HepG2 (cell line): ENCODE data around the gene HID1. TPM values are rescaled to one million over a fixed set of nuclear protein-coding genes. Genes with fewer than 3 reads are reported as not detected.

Experiments used
- ATAC-seq: fragments of 200-7000 bp; cut with Tn5 transposase; 3 replicates; pipeline ENCODE4 v1.9.1; 2020; ENCODE audit warnings: mild to moderate bottlenecking, moderate library complexity
- BruUV-seq: library from RNA; stranded (reverse); fragments of 400-500 nt; replicated peaks from 2 replicates; lab custom pipeline; 2021; lab: Mats Ljungman, UMichigan
- CTCF ChIA-PET: fragments of 300-600 bp; formaldehyde crosslinking; extraction: SDS; loops from one replicate; lab custom pipeline; 2021; ENCODE audit warnings: low total read pairs, inconsistent platforms, low intra/inter-chr PET ratio; lab: Yijun Ruan, JAX
- POLR2A ChIA-PET: fragments of 350-600 bp; sonication (Branson Sonifier 250); formaldehyde crosslinking; loops from one replicate; lab custom pipeline; 2020; ENCODE audit warnings: antibody characterized with exemption, inconsistent platforms; lab: Yijun Ruan, JAX
- DNase-seq: peaks from one replicate; pipeline ENCODE4 v3.0.0-alpha.2; 2015; ENCODE audit warnings: low spot score
- FAIRE-seq: peaks from 3 replicates; lab custom pipeline; 2011; peaks lifted over from hg19 to GRCh38; lab: Jason Lieb, UNC
- H2AFZ ChIP-seq: one replicate; pipeline ENCODE4 v1.6.1; 2011; ENCODE audit warnings: low read length, inconsistent platforms
- H3K27ac ChIP-seq: fragments of 300-600 bp; 3 replicates; pipeline ENCODE4 v1.8.0; 2011; ENCODE audit warnings: mixed run types, mild to moderate bottlenecking, mixed read lengths, low read length, inconsistent platforms; ENCODE audit not compliant: insufficient read depth; ENCODE audit errors: extremely low read length
- H3K27me3 ChIP-seq, 2 experiments: fragments of 200-600 bp in 1 of 2; 2 replicates in 1 of 2; 3 replicates in 1 of 2; pipeline versions ENCODE4 v1.6.0 to v1.8.0; 2011; ENCODE audit warnings: low read length in 2 of 2, mild to moderate bottlenecking in 2 of 2, moderate library complexity in 2 of 2, inconsistent platforms in 1 of 2; ENCODE audit not compliant: insufficient read depth in 2 of 2, control insufficient read depth in 1 of 2
- H3K36me3 ChIP-seq, 2 experiments: fragments of 200-600 bp in 1 of 2; replicated peaks in 1 of 2; 2 replicates in 1 of 2; 3 replicates in 1 of 2; pipeline versions ENCODE4 v1.5.1 to v1.8.0; 2011; ENCODE audit warnings: low read length in 2 of 2, inconsistent platforms in 1 of 2; ENCODE audit not compliant: insufficient read depth in 2 of 2, control insufficient read depth in 1 of 2
- H3K4me1 ChIP-seq: 2 replicates; pipeline ENCODE4 v1.5.1; 2012; ENCODE audit warnings: low read length, inconsistent platforms; ENCODE audit not compliant: insufficient read depth
- H3K4me2 ChIP-seq: 2 replicates; pipeline ENCODE4 v1.6.0; 2011; ENCODE audit warnings: low read depth, low read length, inconsistent platforms
- H3K4me3 ChIP-seq, 3 experiments: fragments of 200-600 bp in 1 of 3; sonication (generic), shearing (Covaris generic) in 1 of 3; replicated peaks in 1 of 3; 2 replicates each; pipeline ENCODE4 v1.5.1; 2011 to 2016; ENCODE audit warnings: low read length in 3 of 3, inconsistent platforms in 2 of 3, low read depth in 2 of 3, mild to moderate bottlenecking in 2 of 3, control low read depth in 1 of 3, mixed read lengths in 1 of 3; ENCODE audit not compliant: insufficient read depth in 1 of 3
- H3K79me2 ChIP-seq: one replicate; pipeline ENCODE4 v1.6.1; 2011; ENCODE audit warnings: low read length, inconsistent platforms; ENCODE audit not compliant: insufficient read depth
- H3K9ac ChIP-seq: 2 replicates; pipeline ENCODE4 v1.6.0; 2011; ENCODE audit warnings: mild to moderate bottlenecking, low read depth, low read length, inconsistent platforms; ENCODE audit not compliant: insufficient read depth
- H3K9me3 ChIP-seq: 2 replicates; pipeline ENCODE4 v1.5.1; 2012; ENCODE audit warnings: mild to moderate bottlenecking, low read length
- H4K20me1 ChIP-seq: 2 replicates; pipeline ENCODE4 v1.6.0; 2011; ENCODE audit warnings: inconsistent platforms, mild to moderate bottlenecking, low read length, moderate library complexity; ENCODE audit not compliant: insufficient read depth
- BRCA1 ChIP-seq: sonication (generic); formaldehyde crosslinking; IDR thresholded peaks from 2 replicates; pipeline ENCODE4 v1.4.0; 2020; ENCODE audit warnings: missing genetic modification reagents
- HOXA7 ChIP-seq: sonication (generic); formaldehyde crosslinking; IDR thresholded peaks from 2 replicates; pipeline ENCODE4 v1.8.1; 2022; ENCODE audit warnings: mild to moderate bottlenecking, missing genetic modification reagents, moderate library complexity
- MED1 ChIP-seq: sonication (generic); formaldehyde crosslinking; IDR thresholded peaks from 2 replicates; pipeline ENCODE4 v1.4.0; 2020; ENCODE audit warnings: missing genetic modification reagents
- NKX3-1 ChIP-seq: sonication (generic); formaldehyde crosslinking; IDR thresholded peaks from 2 replicates; pipeline ENCODE4 v1.5.0; 2020; ENCODE audit warnings: missing genetic modification reagents
- REL ChIP-seq: sonication (generic); formaldehyde crosslinking; conservative IDR thresholded peaks from 2 replicates; pipeline ENCODE4 v1.8.0; 2022; ENCODE audit warnings: mild to moderate bottlenecking, missing genetic modification reagents, moderate library complexity
- REPIN1 ChIP-seq: sonication (generic); formaldehyde crosslinking; IDR thresholded peaks from 2 replicates; pipeline ENCODE4 v1.8.0; 2022; ENCODE audit warnings: missing genetic modification reagents, low read depth, mild to moderate bottlenecking, borderline replicate concordance
- SMAD9 ChIP-seq: sonication (generic); formaldehyde crosslinking; IDR thresholded peaks from 2 replicates; pipeline ENCODE4 v1.5.1; 2020; ENCODE audit warnings: mild to moderate bottlenecking, missing genetic modification reagents
- SP5 ChIP-seq: IDR thresholded peaks from 2 replicates; pipeline ENCODE4 v1.6.1; 2016; ENCODE audit warnings: low read depth, borderline replicate concordance
- THYN1 ChIP-seq: sonication (generic); formaldehyde crosslinking; IDR thresholded peaks from 2 replicates; pipeline ENCODE4 v1.8.1; 2023; ENCODE audit warnings: low read depth, mild to moderate bottlenecking, moderate library complexity, missing genetic modification reagents, borderline replicate concordance
- ZNF629 ChIP-seq: sonication (generic); formaldehyde crosslinking; conservative IDR thresholded peaks from 2 replicates; pipeline ENCODE4 v1.5.0; 2020; ENCODE audit warnings: missing genetic modification reagents
- ZNF780A ChIP-seq: sonication (generic); formaldehyde crosslinking; IDR thresholded peaks from 2 replicates; pipeline ENCODE4 v1.8.0; 2022; ENCODE audit warnings: mild to moderate bottlenecking, missing genetic modification reagents, moderate library complexity
- ZSCAN21 ChIP-seq: sonication (generic); formaldehyde crosslinking; IDR thresholded peaks from 2 replicates; pipeline ENCODE4 v1.8.0; 2022; ENCODE audit warnings: mild to moderate bottlenecking, missing genetic modification reagents, moderate library complexity, borderline replicate concordance
- WGBS: methylation state at CpG from one replicate; pipeline ENCODE4 v1.1.6; 2017; ENCODE audit warnings: low lambda C conversion rate; 5-methylcytosine and 5-hydroxymethylcytosine counted together
- in situ Hi-C: cut with HindIII; loops from 2 replicates; pipeline ENCODE4 v1.10.0; 2017; ENCODE audit warnings: low pct_unique_long_range_greater_than_20kb; ENCODE audit not compliant: extremely low pct_ligation_motif_present
- intact Hi-C: fragments of 100-400 bp; cut with micrococcal nuclease; formaldehyde crosslinking; loops from one replicate; pipeline ENCODE4 v1.10.0; 2022; ENCODE audit not compliant: unreplicated experiment
- polyA plus RNA-seq, 8 experiments: library from polyadenylated mRNA; depleted of rRNA in 3 of 8; stranded (reverse) in 7 of 8; unstranded in 1 of 8; fragments of >200 nt; fragmentation: Illumina TruSeq in 4 of 8; extraction: Trizol in 4 of 8; gene quantifications; 2 replicates each; pipeline versions ENCODE4 v1.2.1 to v1.2.3, GENCODE V29; 2011 to 2016; ENCODE audit warnings: low read depth in 4 of 8, missing spikeins in 1 of 8, mixed read lengths in 1 of 8; ENCODE audit not compliant: insufficient read depth in 1 of 8
- total RNA-seq, 5 experiments: library from RNA; depleted of rRNA; stranded (reverse); fragments of >200 nt; fragmentation: Illumina TruSeq; extraction: Trizol; gene quantifications; 2 replicates each; pipeline ENCODE4 v1.2.3, GENCODE V29; 2016; ENCODE audit warnings: low read depth in 1 of 5
- TF ChIP-seq, protein P1 (sequence below): sonication (generic); formaldehyde crosslinking; IDR thresholded peaks from 2 replicates; pipeline ENCODE4 v1.4.0; 2020; ENCODE audit warnings: missing genetic modification reagents, borderline replicate concordance
- TF ChIP-seq, protein P2 (sequence below): sonication (generic); formaldehyde crosslinking; IDR thresholded peaks from 2 replicates; pipeline ENCODE4 v1.5.0; 2020; ENCODE audit warnings: missing genetic modification reagents

HID1 gene
- total and polyA plus RNA-seq, 2 of the 13 experiments (the other 11 are each of a cell fraction or from before 2014, with no cell fraction given), result 2.1 to 10.6 TPM

DNA sequence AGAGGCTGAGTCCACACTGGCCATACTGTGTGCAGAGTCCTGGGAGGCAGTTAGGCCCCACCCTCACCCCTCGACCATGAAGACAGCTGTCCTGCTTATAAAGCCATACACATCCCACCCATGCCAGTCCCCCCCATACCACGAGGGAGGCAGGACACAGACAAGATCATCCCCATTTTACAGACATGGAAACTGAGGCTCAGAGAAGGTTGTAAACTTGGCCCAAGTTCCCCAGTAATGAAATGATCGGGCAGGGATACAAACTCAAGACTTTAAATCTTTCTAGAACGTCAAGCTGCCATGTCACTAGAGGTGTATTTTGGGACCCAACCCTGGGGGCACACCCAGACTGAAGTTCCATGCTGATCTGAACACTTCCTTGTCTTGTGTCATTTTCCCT is 16.5 kb downstream of the HID1 start:
- no peak for ATAC-seq
- no peak overlapping the region for H3K4me3 ChIP-seq
- peaks cover 2 to 18% of the 10 kb centered on the region in 2 experiments; a peak in 4 of 5 replicates for H3K27me3 ChIP-seq
- no peak overlapping the region for H2AFZ ChIP-seq
- POLR2A ChIA-PET, result interaction anchor here (1.2 kb wide), 1 partner anchor 56 kb away, joined by 4 read pairs; the partner anchor contains the start of gene MRPL58
- in situ Hi-C loops, result loop anchor here (5.0 kb wide), 1 partner anchor 34 kb away; the partner anchor contains the start of genes OTOP2 and USH1G
- peaks cover 17% of the 10 kb centered on the region for H3K4me1 ChIP-seq
- H3K9ac ChIP-seq, result no peak overlapping the region
- H4K20me1 ChIP-seq, result no peaks in the 10 kb centered on the region
- no peaks in the 10 kb centered on the region for H3K79me2 ChIP-seq
- CTCF ChIA-PET, result no interaction called here
- H3K9me3 ChIP-seq, result no peaks in the 10 kb centered on the region
- no peak for DNase-seq
- intact Hi-C loops, result no loop called here
- 0% methylated on average over 4 of the region's 4 CpGs for WGBS
- no TSS peak for BruUV-seq
- no peak for FAIRE-seq
- H3K36me3 ChIP-seq, result no peaks in the 10 kb centered on the region
- no peak overlapping the region for H3K4me2 ChIP-seq
- TF ChIP-seq BRCA1 (no peak), ZNF629 (CRISPR knock-in tag) (peak; percentile 67)
- no peak overlapping the region for H3K27ac ChIP-seq

DNA sequence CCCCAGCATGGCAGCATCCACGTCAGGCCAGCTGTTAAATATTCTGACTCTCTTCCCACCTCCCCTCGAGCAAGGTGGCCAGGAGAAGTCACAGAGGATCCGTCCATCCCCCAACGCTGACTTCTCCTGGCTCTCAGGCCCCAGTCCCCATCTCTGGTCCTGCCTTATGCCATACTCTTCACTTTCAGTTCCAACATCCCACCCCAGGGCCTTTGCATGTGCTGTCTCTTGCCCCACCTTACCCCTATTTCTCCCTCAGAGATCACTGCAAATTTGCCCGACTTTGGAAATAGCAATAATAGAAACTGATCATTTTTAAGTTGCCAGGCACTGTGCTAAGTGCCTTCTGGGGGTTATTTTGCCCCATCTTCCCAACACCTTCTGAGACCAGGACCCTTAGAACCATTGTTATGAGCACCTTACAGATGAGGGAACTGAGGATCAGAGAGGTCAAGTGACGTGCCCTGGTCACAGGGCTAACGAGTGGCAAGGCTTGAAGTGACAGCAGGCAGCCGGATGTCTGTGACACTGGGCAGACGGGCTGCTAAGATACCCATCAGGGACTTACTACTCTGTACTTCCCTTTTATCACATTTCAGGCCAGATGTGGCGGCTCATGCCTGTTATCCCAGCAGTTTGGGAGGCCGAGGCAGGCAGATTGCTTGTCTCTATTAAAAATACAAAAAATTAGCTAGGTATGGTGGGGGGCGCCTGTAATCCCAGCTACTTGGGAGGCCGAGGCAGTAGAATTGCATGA is 17.7 kb downstream of the HID1 start:
- FAIRE-seq (no peak), DNase-seq (no peak), ATAC-seq (no peak)
- Histone ChIP-seq H3K27me3 (peaks cover 6 to 30% of the 10 kb centered on the region in 2 experiments; a peak in 4 of 5 replicates), H3K79me2 (no peaks in the 10 kb centered on the region), H3K36me3 (no peaks in the 10 kb centered on the region), H3K9me3 (no peaks in the 10 kb centered on the region), H3K4me1 (peaks cover 10% of the 10 kb centered on the region), H4K20me1 (no peaks in the 10 kb centered on the region), H3K9ac (no peak overlapping the region), H3K4me3 (no peak overlapping the region), H2AFZ (no peak overlapping the region), H3K4me2 (no peak overlapping the region), H3K27ac (no peak overlapping the region)
- intact Hi-C loops, result no loop called here
- BruUV-seq, result no TSS peak
- 33% methylated on average over 13 of the region's 13 CpGs for WGBS
- in situ Hi-C loops, result loop anchor here (5.0 kb wide), 2 partner anchors 33 to 153 kb away; partner anchors contain the start of genes OTOP2 and USH1G
- POLR2A ChIA-PET, result no interaction called here
- CTCF ChIA-PET, result no interaction called here
- TF ChIP-seq, protein P1, sequence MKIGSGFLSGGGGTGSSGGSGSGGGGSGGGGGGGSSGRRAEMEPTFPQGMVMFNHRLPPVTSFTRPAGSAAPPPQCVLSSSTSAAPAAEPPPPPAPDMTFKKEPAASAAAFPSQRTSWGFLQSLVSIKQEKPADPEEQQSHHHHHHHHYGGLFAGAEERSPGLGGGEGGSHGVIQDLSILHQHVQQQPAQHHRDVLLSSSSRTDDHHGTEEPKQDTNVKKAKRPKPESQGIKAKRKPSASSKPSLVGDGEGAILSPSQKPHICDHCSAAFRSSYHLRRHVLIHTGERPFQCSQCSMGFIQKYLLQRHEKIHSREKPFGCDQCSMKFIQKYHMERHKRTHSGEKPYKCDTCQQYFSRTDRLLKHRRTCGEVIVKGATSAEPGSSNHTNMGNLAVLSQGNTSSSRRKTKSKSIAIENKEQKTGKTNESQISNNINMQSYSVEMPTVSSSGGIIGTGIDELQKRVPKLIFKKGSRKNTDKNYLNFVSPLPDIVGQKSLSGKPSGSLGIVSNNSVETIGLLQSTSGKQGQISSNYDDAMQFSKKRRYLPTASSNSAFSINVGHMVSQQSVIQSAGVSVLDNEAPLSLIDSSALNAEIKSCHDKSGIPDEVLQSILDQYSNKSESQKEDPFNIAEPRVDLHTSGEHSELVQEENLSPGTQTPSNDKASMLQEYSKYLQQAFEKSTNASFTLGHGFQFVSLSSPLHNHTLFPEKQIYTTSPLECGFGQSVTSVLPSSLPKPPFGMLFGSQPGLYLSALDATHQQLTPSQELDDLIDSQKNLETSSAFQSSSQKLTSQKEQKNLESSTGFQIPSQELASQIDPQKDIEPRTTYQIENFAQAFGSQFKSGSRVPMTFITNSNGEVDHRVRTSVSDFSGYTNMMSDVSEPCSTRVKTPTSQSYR (CRISPR knock-in tag), result no peak
- TF ChIP-seq HOXA7 (CRISPR knock-in tag), result no peak
- TF ChIP-seq REL (CRISPR knock-in tag), result no peak
- TF ChIP-seq SP5, result no peak
- no peak for TF ChIP-seq ZNF780A (CRISPR knock-in tag)
- TF ChIP-seq THYN1 (CRISPR knock-in tag), result no peak
- no peak for TF ChIP-seq REPIN1
- no peak for TF ChIP-seq BRCA1
- no peak for TF ChIP-seq NKX3-1 (CRISPR knock-in tag)
- TF ChIP-seq SMAD9 (CRISPR knock-in tag), result no peak
- no peak for TF ChIP-seq ZSCAN21
- TF ChIP-seq, protein P2, sequence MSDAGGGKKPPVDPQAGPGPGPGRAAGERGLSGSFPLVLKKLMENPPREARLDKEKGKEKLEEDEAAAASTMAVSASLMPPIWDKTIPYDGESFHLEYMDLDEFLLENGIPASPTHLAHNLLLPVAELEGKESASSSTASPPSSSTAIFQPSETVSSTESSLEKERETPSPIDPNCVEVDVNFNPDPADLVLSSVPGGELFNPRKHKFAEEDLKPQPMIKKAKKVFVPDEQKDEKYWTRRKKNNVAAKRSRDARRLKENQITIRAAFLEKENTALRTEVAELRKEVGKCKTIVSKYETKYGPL (CRISPR knock-in tag), result no peak
- TF ChIP-seq MED1, result no peak
